Cerebellar nuclear complex (tissue), 1 donor: ENCODE data around the gene RNF41.

Experiments used
- DNase-seq, 2 experiments: peaks; one replicate each; lab custom pipeline; 2025; lab: John Stamatoyannopoulos, UW

RNF41 gene

DNA sequence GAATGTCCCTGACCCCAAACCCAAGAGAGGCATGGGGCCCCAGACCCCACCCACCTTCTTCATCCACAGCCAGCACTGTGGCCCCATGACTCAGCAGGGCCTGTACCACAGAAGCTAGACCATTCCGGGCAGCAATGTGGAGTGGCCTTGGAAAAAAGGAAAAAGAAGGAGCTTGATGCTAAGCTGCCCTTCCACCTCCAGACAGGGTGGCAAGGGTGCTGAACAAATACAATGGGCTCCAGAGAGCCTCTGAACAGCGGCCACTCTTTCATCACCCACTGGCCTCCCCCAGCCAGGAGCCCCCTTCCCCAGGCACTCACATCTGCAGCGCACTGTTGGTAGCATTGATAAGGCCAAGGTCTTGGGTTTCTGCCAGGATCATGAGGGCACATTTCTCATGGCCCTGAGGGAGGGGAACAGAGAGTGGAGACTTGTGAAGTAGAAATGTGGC is 22.0 kb upstream of the RNF41 start:
- no peak for DNase-seq

GRCh38 chr12:56242986-56243385 is 21.3 kb upstream of the RNF41 start:
- no peak for DNase-seq

- no peak for DNase-seq
Observed at GRCh38 chr12:56241424-56242303, 19.9 kb upstream of the RNF41 start.

DNA sequence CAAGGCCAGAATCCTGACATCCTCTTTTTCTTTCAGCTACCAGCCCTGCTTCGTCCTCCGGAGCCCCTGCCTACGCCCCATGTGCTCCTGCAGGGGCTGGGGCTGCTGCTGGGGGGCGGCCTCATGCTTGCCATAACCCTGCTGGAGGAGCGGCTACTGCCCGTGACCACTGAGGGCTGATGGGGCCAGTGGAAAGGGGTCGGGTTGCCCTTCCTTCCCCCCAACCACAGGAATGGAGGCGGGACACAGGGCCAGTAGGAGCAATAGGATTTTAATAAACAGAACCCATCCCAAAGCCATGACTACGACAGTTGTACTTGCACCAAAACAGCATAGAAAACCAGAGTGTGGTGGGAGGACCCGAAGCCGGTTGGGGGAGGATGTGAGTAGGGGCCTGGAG is 15.8 kb upstream of the RNF41 start:
- DNase-seq: no peak

GRCh38 chr12:56236985-56237384 is 15.3 kb upstream of the RNF41 start:
- DNase-seq: no peak

DNA sequence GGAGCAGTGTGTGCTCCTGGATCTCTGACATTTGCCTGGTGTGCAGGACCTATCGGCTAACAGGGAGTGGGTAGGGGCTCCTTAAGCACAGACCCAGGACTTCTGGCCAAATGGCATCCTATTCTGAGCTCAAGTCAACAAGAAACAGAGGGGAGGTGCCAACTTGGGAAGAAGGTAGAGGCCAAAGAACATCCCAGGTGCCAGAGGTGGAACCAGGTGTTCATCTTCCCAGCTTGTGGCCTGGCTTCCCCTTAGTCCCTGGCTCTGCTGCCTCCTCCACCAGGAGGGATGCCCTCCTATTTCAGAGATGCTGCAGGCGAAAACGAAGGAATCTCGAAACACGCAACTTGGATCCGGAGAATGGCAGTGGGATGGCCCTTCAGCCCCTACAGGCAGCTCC is 14.4 kb upstream of the RNF41 start:
- no peak for DNase-seq

GRCh38 chr12:56234746-56235436 is 13.2 kb upstream of the RNF41 start:
- DNase-seq: no peak

DNA sequence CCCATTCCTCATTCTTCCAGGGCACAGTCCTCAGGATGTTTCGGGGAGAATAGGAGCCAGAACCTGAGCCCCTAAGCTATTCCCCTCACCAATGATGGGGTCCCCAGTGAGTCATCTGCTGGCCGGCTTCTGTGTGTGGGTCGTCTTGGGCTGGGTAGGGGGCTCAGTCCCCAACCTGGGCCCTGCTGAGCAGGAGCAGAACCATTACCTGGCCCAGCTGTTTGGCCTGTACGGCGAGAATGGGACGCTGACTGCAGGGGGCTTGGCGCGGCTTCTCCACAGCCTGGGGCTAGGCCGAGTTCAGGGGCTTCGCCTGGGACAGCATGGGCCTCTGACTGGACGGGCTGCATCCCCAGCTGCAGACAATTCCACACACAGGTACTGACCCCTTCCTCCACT is 9.5 kb upstream of the RNF41 start:
- DNase-seq: no peak

- no peak for DNase-seq
Observed at GRCh38 chr12:56230432-56231183, 8.9 kb upstream of the RNF41 start.

GRCh38 chr12:56229916-56230431 is 8.3 kb upstream of the RNF41 start, which contains the start of gene SLC39A5:
Gene SLC39A5 (plus strand): TSS chr12:56230051. CDS start chr12:56231275, 1,224 bp downstream.
- DNase-seq: no peak

DNA sequence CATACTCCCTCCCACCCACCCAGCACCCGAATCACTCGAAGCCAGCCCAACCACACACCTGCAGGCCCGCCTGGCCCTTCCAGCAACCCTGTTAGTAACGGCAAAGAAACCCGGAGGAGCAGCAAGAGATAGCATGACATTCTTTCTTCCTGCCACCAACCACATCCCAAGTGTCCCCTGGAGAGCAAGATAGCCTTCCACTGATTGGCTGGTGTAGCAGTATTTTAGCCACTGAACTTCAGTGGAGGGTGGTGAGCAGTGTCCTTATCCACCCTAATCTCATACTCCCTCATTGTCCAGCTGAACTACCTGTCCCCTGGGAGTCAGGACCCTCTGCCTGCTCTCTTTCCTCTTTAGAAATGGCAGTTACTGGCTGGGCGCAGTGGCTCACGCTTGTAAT is 7.4 kb upstream of the RNF41 start:
- no peak for DNase-seq

DNA sequence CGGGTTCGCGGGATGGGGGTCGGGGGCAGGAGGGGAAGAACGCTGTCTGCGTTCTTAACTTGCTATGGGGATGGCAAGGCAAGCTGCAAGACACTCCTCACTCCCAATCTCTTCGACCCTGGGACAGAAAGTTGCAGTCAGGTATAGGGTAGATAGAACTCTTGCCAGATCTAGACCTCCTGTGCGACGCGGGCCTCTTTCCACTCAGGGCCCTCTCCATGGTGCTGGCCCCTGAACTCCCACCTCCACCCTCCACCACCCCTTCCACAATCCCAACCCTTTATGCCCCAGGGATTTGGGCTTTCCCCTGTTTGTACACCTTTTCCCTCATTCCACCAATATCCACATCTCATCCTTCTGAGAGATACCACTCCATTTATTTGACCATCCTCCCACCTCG is 3.2 kb upstream of the RNF41 start:
- DNase-seq: no peak

DNA sequence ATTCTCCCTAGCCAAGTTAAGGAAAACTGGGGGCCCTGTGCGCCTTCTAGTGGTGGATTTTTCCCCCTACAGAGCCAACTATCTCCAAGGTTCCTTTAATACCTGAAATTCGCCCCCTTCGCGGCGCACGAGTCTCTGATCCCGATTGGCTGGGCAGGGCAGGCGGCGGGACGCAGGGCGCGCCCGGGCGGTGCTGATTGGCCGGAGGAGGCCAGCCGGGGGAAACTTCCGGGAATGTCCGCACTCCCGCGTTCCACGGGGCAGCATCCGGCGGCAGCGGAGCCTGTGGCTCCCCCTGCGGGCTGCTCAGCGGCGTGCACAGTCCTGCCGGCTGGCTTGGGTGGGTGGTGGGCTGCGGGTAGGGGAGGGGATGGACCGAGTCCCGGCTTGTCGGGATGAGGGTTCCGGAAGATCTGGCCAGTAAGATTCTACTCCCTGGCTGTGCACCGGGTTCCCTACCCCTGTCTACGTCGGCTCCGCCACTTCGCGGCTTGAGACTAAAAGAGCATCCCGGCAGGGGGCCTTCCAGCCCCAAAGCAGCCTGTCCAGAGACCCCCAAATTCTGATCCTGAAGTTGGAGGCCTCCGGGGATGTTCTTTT is 2.5 kb upstream of the RNF41 start, which contains the start of gene NABP2:
Gene NABP2, plus strand, starts transcription at position 241 of the 600 bp plus-strand sequence. CDS start 515 bp downstream, outside the sequence.
- peak; percentile 69 to 86 for DNase-seq

DNA sequence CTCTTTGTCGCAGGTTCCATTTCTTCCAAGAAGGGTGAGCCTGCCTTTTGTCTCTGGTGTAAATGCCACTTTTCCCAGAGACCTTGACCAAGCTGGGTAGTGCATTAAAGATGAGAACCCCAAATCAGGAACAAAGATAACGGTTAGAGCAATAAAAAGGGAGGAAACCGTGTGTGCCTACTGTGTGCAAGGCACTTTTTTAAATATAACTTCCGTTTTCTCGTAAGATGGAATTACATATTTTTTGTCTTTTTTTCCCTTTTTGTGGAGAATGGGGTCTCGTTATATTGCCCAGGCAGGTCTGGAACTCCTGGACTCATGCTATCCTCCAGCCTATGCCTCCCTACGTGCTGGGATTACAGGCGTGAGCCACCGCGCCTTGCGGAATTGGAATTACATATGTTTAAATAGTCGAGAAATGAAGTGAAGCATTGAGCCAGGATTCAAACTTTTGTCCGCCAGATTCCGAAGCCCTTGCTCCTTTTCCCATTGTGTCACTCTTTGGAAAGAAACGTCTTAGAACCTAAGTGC is 1.9 kb upstream of the RNF41 start:
- DNase-seq: no peak

- DNase-seq: no peak
Observed at GRCh38 chr12:56222531-56222895, 791 bp upstream of the RNF41 start.

DNA sequence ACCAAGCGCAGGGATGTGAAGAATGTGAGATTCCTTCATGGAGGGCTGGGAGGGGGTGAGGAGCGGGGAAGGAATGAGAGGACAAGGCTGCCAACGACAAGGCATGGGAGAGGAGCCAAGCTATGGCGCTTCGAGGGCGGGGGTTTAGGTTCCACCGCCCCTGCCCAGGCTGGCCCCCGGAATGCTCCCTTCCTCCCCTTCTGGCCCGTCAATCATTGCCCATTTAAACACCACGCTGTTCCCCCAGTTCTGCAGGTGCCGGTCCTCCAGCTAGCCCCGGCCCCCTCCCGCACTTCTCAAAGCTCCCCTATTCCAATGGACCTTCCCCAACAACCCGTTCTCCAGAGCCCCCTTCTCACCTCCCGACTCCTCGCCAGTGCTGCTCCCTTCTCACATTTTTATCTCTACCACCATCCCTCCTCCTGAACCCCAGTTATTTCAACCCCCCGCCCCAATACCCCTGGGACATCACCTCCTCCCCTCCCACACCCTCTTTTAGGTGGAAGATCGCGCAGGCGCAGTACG is 428 bp downstream of the RNF41 start:
- no peak for DNase-seq

DNA sequence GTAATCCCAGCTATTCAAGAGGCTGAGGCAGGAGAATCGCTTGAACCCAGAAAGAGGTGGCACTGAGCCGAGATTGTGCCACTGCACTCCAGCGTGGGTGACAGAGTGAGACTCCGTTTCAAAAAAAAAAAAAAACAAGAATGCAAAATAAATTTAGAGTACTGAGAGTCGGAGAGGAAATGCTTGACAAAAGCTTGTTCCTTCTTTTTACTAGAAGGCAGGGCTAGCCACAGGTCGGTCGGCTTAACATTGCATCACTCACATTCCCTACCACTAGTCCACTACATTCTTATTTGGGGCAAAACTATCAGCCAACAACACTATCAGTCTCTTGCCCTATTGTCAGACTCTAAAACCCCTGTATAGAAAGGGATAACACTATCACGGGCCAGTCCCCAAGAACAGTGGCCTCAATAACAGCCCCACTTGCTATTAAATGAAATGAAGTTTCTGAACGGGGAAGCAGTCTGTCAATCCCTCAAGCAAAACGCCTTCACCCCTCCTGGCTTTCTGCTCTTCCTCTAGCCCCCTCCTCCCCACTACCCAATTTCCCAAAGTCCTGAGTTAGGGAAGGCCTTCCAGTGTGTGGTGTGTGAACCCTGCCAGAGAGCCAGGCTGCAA is 1.0 kb downstream of the RNF41 start:
- no peak for DNase-seq

- no peak for DNase-seq
Observed at GRCh38 chr12:56219840-56220239, 1.9 kb downstream of the RNF41 start.

DNA sequence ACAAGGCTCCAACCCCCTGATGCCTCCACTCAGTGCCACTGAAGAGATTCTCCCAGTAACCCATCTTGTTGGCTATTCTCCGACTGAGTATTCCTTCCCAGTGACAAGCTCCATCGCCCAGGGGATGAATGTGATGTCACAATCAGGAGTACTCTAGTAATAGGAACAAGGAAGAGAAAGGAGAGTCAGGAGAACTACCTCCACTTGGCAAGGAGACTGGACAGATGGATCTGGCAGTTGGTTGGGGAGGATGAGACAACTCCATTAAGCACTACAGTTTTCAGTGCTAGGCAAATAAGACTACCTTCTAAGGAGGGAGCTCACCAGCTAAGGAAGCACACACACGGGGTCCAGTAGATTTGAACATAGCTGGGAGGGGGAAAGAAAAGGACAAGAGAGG is 5.3 kb downstream of the RNF41 start:
- DNase-seq: peak in 1 of 2 experiments; percentile 39

- DNase-seq: no peak
Observed at GRCh38 chr12:56213878-56214277, 7.8 kb downstream of the RNF41 start.

GRCh38 chr12:56212361-56212760 is 9.4 kb downstream of the RNF41 start:
- DNase-seq: no peak
